ENCODE measurements around the gene SYN1.

SYN1 gene

DNA sequence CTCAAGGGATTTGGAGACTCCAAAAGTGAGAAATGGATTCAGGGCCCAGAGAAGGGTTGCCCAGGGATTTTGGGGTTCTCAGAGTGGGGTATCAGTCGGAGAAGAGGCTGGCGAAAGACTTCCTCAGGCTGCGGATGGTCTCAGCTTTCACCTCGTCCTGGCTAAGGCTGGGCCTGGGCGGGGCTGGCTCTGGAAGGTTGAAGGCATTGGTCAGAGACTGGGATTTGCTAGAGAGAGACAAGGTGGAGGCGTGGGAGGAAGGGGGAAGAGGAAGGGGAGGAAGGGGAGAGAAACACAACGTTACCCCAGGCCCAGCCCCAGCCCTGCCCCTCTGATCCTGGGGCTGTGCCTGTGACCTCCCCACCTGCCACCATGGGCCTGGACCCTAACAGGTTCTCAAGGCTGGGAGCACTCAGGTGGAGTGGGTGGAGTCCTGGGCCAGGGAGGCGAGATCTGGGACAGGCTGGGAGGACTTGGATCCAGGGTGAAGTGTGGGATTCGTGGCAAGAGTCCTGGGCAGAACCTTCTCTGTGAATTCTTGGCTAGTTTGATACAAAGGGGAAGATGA, 46.8 kb downstream of the SYN1 start:
- no peak for DNase-seq (ENCODE audit: low read depth)

- DNase-seq (ENCODE audit: low read depth) = no peak
Measured at GRCh38 chrX:47571896-47572295, 47.8 kb downstream of the SYN1 start.

DNA sequence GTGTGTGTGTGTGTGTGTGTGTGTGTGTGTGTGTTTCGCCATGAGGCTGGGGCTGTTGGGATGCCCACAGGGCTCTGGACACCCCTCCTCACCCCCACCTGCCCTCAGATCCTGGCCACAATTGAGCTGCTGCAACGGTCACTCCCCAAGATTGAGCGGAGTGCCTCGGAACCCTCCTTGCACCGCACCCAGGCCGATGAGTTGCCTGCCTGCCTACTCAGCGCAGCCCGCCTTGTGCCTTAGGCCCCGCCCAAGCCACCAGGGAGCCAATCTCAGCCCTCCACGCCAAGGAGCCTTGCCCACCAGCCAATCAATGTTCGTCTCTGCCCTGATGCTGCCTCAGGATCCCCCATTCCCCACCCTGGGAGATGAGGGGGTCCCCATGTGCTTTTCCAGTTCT, 48.4 kb downstream of the SYN1 start:
- no peak for DNase-seq (ENCODE audit: low read depth)

GRCh38 chrX:47570794-47571193, 48.9 kb downstream of the SYN1 start:
- DNase-seq (ENCODE audit: low read depth) = no peak

GRCh38 chrX:47568656-47569295, 50.9 kb downstream of the SYN1 start:
- DNase-seq (ENCODE audit: low read depth) = no peak

- no peak for DNase-seq (ENCODE audit: low read depth)
Measured at GRCh38 chrX:47566841-47567240, 52.8 kb downstream of the SYN1 start.

DNA sequence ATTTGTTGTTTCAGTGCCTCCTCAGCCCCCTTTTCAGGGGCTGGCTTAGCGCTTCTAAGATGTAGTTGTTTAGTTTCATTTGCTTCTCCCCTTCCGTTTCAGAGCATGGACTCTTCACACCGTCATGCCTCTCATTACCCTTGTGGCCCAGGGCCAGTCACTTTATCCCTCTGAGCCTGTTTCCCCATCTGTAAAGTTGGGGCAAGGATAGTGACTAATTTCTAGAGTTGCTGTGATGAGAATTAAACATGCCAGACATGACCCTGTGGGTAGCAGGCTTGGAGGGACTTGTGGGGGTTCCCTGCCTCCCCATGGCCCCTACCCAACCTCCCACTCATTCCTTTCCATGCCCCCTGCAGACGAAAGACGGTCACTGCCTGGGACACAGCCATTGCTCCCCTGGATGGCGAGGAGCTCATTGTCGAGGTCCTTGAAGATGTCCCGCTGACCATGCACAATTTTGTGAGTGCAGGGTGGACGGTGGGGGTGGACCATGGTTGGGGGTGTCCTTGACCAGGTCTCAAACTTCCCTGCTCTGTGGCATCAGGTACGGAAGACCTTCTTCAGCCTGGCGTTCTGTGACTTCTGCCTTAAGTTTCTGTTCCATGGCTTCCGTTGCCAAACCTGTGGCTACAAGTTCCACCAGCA, 55.1 kb downstream of the SYN1 start:
- no peak for DNase-seq (ENCODE audit: low read depth)

DNA sequence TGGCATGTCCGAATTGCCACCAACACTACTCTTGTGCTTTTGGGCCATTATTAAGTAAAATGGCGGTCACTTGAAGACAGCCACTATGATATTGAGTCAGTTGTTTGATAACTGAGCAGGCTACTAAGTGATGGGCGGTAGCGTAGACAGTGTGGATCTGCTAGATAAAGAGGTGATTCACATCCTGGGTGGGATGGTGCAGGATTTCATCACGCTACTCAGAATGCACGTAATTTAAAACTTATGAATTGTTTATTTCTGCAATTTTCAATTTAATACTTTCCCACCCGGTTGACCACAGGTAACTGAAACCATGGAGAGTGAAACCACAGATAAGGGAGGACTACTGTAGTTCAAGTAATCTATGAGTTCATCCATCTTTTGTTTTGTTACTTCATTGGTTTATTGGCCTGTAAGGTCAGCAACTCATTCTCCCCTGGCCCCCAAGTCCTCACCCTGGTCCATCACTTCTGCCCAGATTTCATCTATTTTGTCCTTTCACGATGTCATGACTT, 55.8 kb downstream of the SYN1 start:
- DNase-seq (ENCODE audit: low read depth) = no peak

DNA sequence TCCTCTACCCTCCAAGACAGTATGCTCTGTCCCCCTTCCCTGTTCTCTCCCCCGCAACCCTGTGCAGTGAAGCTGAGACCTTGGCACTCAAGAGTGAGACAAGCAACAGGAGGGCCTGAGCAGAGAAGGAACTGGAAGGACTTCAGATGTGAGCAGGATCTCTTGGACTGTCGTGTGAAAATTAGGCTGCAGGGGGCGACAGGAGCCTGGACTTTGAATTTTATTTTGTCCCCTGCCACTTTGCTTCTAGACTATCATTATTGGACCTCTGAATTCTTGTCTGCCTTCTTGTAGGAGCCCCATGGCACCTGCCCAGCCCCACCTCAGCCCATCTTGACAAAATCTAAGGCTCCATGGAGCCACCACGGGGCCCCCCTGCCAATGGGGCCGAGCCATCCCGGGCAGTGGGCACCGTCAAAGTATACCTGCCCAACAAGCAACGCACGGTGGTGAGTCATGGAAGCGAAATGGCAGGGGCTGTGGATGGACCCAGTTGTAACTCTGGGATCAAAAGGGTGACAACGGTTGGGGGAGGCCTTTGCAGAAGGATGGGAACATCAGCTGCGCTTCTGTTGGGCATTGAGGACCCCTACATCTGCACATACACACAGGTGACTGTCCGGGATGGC, 56.9 kb downstream of the SYN1 start:
- DNase-seq (ENCODE audit: low read depth) = no peak

- DNase-seq (ENCODE audit: low read depth) = no peak
Measured at GRCh38 chrX:47561659-47562151, 58.0 kb downstream of the SYN1 start.

DNA sequence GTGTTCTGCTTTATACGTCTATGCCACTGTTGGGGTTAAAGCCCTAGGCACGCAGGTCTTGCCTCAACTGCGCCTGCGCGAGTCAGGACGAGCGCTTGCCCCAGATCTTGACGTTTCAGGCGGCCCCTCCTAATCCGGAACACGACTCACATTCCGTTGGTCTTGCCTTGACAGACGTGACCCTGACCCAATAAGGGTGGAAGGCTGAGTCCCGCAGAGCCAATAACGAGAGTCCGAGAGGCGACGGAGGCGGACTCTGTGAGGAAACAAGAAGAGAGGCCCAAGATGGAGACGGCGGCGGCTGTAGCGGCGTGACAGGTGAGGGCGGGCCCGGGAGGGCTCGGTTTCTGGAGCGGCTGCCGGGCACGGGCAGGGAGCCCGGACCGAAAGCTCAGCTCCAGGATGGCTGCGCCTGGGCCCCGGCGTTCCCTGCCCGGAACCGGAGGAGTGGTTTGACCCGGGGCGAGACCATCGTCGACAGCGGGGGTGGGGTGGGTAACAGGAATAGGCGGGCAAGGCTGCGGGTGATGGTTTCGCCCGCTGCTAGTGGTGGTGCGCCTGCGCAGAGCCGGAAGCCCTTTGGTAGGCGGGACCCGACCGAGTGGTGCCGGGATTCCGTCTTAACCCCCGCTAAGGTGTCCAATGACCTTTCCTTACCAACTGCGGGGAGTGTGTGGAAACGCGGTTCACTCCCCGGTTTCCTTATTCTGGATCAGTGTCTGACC, 58.6 kb downstream of the SYN1 start, which contains the start of gene ARAF:
Gene ARAF (plus strand): TSS at position 272 of the 725 bp plus-strand sequence. CDS start 1,763 bp downstream, outside the sequence.
- DNase-seq (ENCODE audit: low read depth) = peak; percentile 87

DNA sequence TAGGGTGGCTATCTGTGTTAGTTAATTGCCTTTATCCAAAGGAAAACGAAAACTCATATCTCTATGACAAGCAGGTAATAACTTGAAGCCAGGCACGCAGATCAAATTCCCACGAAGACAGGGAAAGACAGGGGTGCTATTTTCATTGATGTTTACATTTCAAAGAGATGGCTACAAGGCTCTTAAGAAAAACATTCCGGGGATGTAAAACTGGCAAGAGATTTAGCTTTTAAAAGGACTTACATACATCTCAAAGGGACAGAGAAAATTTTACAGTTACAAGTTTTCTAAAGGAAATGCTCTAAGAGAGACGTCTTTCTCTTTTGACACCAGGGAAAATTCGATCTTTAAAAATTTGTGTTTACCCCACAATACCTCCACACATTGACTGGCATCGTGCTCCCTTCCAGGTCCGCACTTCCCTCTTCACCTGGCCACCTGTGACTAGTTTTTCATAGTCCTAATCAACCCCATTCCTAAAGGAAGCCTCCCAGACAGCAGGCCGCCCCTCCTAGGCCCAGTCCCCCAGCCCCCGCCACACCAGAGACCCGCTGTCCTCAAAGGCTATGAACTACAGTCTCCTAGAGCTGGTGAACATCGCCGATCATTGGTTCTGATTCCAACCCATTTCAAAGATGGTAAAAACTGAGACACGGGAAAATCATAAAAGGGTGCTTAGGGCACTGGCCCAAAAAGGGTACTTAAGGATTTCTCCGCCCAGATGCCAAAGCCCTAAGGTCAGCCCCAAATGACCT, 59.3 kb downstream of the SYN1 start:
- DNase-seq (ENCODE audit: low read depth) = no peak

- DNase-seq (ENCODE audit: low read depth) = no peak
Measured at GRCh38 chrX:47558436-47558835, 61.2 kb downstream of the SYN1 start.

- DNase-seq (ENCODE audit: low read depth) = peak; percentile 74
Measured at GRCh38 chrX:47556045-47556623, 63.5 kb downstream of the SYN1 start.

DNA sequence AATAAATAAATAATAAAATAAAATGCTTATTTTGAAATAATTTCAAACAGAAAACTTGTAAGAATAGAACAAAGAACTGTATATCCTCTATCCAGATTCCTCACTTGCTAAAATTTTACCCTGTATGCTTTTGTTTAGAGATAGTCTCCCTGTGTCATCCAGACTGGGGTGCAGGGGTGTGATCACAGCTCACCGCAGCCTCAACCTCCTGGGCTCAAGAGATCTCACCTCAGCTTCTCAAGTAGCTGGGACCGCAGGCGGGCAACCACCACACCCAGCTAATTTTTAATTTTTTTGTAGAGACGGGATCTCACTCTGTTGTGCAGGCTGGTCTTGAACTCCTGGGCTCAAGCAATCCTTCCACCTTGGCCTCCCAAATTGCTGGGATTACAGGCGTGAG, 76.2 kb downstream of the SYN1 start:
- DNase-seq (ENCODE audit: low read depth) = no peak

GRCh38 chrX:47540754-47541538, 78.7 kb downstream of the SYN1 start:
- no peak for DNase-seq (ENCODE audit: low read depth)

DNA sequence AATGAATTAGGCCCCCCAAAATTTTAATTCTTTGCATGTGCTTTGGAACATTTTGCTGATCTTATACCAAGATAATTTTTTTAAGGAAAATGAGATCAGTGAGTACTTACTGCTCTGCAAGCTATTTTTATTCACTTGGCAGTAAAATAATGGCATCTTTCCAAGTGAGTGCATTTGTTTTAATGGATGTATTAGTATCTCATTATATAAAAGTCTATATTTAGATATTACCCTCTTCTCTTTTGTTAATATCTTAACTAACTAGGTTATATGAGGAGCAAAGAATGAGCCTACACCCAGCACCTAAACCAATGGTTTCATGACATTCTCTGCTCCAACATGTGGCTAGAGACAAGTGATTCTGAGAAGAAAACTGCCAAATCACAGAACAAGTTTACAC, 79.8 kb downstream of the SYN1 start:
- DNase-seq (ENCODE audit: low read depth) = no peak

DNA sequence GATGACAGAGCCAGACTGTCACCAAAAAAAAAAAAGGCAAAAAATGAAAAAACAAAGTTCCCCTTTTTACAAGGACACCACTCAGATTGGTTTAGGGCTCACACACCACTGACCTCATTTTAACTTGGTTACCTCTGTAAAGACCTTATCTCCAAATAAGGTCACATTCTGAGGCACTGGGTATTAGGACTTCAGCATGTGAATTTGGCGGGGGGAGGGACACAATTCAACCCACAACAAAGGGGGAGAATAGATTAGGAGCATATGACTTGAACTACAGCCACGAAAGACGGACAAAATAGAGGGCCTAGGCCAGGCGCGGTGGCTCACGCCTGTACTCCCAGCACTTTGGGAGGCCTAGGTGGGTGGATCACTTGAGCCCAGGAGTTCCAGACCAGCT, 89.6 kb downstream of the SYN1 start:
- no peak for DNase-seq (ENCODE audit: low read depth)

GRCh38 chrX:47529548-47529947, 90.1 kb downstream of the SYN1 start:
- no peak for DNase-seq (ENCODE audit: low read depth)

- no peak for DNase-seq (ENCODE audit: low read depth)
Measured at GRCh38 chrX:47523713-47524166, 95.9 kb downstream of the SYN1 start.

Data from stimulated activated CD8-positive, alpha-beta memory T cell treated with anti-CD3 and anti-CD28 coated beads, Interleukin-4, amount 100 ng/mL, for 24 hours (primary cell).